ENCODE measurements around the gene FCER1G. TPM values are rescaled to one million over a fixed set of nuclear protein-coding genes. Genes with fewer than 3 reads are reported as not detected.
A peak's percentile ranks its signal among the peaks of the same experiment; 100 is the strongest.

The FCER1G gene
- total and polyA plus RNA-seq, 9 of the 15 experiments (the other 6 are each of a cell fraction or from before 2014, with no cell fraction given): 0.15 to 0.69 (median 0.31) TPM; not detected in 2

GRCh38 chr1:161177112-161177935, 37.8 kb upstream of the FCER1G start, which contains the start of gene B4GALT3 (continued):
- TF ChIP-seq TSHZ1 (CRISPR knock-in tag; IDR thresholded peaks at IDR 0.05) (no peak), DNMT1 (IDR thresholded peaks at IDR 0.05) (no peak), MAZ (CRISPR knock-in tag; conservative IDR thresholded peaks at IDR 0.05 in 1 of 2, IDR thresholded peaks at IDR 0.05 in 1 of 2) (peak; percentile 83 to 94; a peak in 3 of 4 replicates), TEAD4 (IDR thresholded peaks at IDR 0.05; ENCODE audit: low read length) (peak; percentile 39; the same call in 1 of the 2 replicates), TEAD4 (CRISPR knock-in tag; IDR thresholded peaks at IDR 0.05; ENCODE audit: borderline replicate concordance) (no peak), HMG20A (CRISPR knock-in tag; conservative IDR thresholded peaks at IDR 0.05) (no peak), PKNOX1 (IDR thresholded peaks at IDR 0.05) (no peak), RCOR1 (IDR thresholded peaks at IDR 0.05; ENCODE audit: borderline replicate concordance in 1 of 2, low read depth in 2 of 2, low read length in 2 of 2) (peak in 1 of 2 experiments; percentile 77; a peak in 2 of 4 replicates), CBX1 (IDR thresholded peaks at IDR 0.05; ENCODE audit: low read depth) (peak; percentile 89), THRB (CRISPR knock-in tag; conservative IDR thresholded peaks at IDR 0.05) (0 out of 2 replicates have a peak, but pooled peaks have one; percentile 34), CBFB (CRISPR knock-in tag; IDR thresholded peaks at IDR 0.05) (peak; percentile 96), SRSF1 (IDR thresholded peaks at IDR 0.05; ENCODE audit: low read depth, low read length) (no peak), ZNF696 (CRISPR knock-in tag; conservative IDR thresholded peaks at IDR 0.05) (no peak), ZNF655 (CRISPR knock-in tag; IDR thresholded peaks at IDR 0.05) (no peak), ATF1 (CRISPR knock-in tag; IDR thresholded peaks at IDR 0.05) (no peak), ATF1 (tag; IDR thresholded peaks at IDR 0.05) (peak; percentile 91), SMARCA4 (IDR thresholded peaks at IDR 0.05) (peak; percentile 57; the same call in 1 of the 2 replicates), NUFIP1 (IDR thresholded peaks at IDR 0.05; ENCODE audit: partially characterized antibody) (no peak), ZNF431 (CRISPR knock-in tag; IDR thresholded peaks at IDR 0.05) (0 out of 2 replicates have a peak, but pooled peaks have one; percentile 60), ZNF124 (CRISPR knock-in tag; IDR thresholded peaks at IDR 0.05) (no peak)
